Esophagus muscularis mucosa (tissue), 3 donors: ENCODE data around the gene MEIS2.

ENCODE experiments used
- POLR2AphosphoS5 ChIP-seq, 2 donors: sonication (generic); formaldehyde crosslinking; IDR thresholded peaks; one replicate each; pipeline ENCODE4 v1.6.1; 2017; ENCODE audit warnings: antibody characterized with exemption in 2 of 2
- TF ChIP-seq, protein P1 (sequence below), 3 experiments: fragments of 200-600 bp in 2 of 3; fragments of 450-650 bp in 1 of 3; sonication (generic) in 2 of 3; IDR thresholded peaks; one replicate each; pipeline ENCODE4 v1.5.1; 2017 to 2019; ENCODE audit warnings: antibody characterized with exemption in 3 of 3, mild to moderate bottlenecking in 2 of 3, moderate library complexity in 1 of 3

DNA sequence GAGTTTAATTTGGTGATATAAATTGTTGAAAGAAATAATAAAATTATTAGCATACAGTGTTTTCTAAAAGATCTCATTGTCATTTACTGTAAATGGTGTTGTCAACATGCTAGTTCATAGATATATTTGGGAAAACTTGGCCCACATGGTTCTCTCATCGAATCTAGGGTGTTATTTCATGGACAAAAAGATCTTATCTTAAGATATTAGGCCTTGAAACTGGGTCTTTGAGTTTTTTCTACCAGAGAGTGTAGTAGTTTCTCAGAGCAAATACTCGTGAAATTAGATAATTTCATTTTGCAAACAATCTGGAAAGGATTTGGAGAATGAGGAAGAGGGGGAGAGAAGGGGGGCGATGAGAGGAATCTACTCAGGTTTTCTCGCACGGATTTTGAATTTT, 107.9 kb downstream of the MEIS2 start:
- TF ChIP-seq, protein P1, sequence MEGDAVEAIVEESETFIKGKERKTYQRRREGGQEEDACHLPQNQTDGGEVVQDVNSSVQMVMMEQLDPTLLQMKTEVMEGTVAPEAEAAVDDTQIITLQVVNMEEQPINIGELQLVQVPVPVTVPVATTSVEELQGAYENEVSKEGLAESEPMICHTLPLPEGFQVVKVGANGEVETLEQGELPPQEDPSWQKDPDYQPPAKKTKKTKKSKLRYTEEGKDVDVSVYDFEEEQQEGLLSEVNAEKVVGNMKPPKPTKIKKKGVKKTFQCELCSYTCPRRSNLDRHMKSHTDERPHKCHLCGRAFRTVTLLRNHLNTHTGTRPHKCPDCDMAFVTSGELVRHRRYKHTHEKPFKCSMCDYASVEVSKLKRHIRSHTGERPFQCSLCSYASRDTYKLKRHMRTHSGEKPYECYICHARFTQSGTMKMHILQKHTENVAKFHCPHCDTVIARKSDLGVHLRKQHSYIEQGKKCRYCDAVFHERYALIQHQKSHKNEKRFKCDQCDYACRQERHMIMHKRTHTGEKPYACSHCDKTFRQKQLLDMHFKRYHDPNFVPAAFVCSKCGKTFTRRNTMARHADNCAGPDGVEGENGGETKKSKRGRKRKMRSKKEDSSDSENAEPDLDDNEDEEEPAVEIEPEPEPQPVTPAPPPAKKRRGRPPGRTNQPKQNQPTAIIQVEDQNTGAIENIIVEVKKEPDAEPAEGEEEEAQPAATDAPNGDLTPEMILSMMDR (IDR thresholded peaks at IDR 0.05) = no peak
- TF ChIP-seq POLR2AphosphoS5 (IDR thresholded peaks at IDR 0.05) = no peak
